GM23338 (cell line): ENCODE data around the gene PSMB11.

ENCODE experiments used
- CREB1 ChIP-seq: fragments of 250-450 bp; sonication (Bioruptor Pico); IDR thresholded peaks from 2 replicates; pipeline ENCODE4 v1.5.0; 2020; ENCODE audit warnings: low read depth, mild to moderate bottlenecking, moderate library complexity
- CTCF ChIP-seq, 2 experiments: fragments of 200-600 bp in 1 of 2; sonication (generic) in 1 of 2; conservative IDR thresholded peaks; 2 replicates each; pipeline versions ENCODE4 v1.5.1 to v1.6.1; 2016 to 2017; ENCODE audit warnings: antibody characterized with exemption in 2 of 2, low read depth in 2 of 2, mild to moderate bottlenecking in 2 of 2, moderate library complexity in 1 of 2
- EZH2 ChIP-seq: fragments of 200-600 bp; sonication (generic); IDR thresholded peaks from one replicate; pipeline ENCODE4 v1.8.0; 2017; ENCODE audit warnings: antibody characterized with exemption, mild to moderate bottlenecking, low read depth; ENCODE audit not compliant: unreplicated experiment
- EZH2phosphoT487 ChIP-seq: fragments of 200-600 bp; sonication (generic); IDR thresholded peaks from one replicate; pipeline ENCODE4 v1.8.1; 2018; ENCODE audit warnings: antibody characterized with exemption; ENCODE audit not compliant: unreplicated experiment
- JUNB ChIP-seq: IDR thresholded peaks from one replicate; pipeline ENCODE4 v1.6.1; 2016; ENCODE audit warnings: antibody characterized with exemption; ENCODE audit not compliant: unreplicated experiment
- POLR2AphosphoS5 ChIP-seq: IDR thresholded peaks from 2 replicates; pipeline ENCODE4 v1.6.1; 2016; ENCODE audit warnings: antibody characterized with exemption, low read depth
- TF ChIP-seq, protein P1 (sequence below): IDR thresholded peaks from one replicate; pipeline ENCODE4 v1.6.1; 2018; ENCODE audit warnings: antibody characterized with exemption; ENCODE audit not compliant: unreplicated experiment

DNA sequence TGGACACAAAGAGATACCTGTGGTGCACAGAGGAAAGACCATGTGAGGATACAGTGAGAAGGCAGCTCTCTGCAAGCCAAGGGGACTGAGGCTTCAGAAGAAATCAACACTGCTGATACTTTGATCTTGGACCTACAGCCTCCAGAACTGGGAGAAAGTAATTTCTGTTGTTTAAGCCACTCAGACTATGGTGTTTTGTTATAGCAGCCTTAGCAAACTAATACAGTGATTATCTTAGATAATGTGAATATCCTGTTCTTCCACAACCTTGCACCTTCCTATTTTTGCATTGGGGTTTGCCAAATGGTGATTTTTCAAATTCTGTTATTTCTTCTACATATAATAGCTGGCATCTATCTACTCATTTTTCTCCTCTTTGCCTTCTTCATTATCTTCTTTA lies 23.9 kb upstream of the PSMB11 start:
- TF ChIP-seq CTCF (conservative IDR thresholded peaks at IDR 0.05; ENCODE audit: low read depth in 2 of 2) (no peak), POLR2AphosphoS5 (no peak), EZH2phosphoT487 (no peak), JUNB (no peak), EZH2 (no peak), CREB1 (CRISPR knock-in tag) (no peak)
- TF ChIP-seq, protein P1, sequence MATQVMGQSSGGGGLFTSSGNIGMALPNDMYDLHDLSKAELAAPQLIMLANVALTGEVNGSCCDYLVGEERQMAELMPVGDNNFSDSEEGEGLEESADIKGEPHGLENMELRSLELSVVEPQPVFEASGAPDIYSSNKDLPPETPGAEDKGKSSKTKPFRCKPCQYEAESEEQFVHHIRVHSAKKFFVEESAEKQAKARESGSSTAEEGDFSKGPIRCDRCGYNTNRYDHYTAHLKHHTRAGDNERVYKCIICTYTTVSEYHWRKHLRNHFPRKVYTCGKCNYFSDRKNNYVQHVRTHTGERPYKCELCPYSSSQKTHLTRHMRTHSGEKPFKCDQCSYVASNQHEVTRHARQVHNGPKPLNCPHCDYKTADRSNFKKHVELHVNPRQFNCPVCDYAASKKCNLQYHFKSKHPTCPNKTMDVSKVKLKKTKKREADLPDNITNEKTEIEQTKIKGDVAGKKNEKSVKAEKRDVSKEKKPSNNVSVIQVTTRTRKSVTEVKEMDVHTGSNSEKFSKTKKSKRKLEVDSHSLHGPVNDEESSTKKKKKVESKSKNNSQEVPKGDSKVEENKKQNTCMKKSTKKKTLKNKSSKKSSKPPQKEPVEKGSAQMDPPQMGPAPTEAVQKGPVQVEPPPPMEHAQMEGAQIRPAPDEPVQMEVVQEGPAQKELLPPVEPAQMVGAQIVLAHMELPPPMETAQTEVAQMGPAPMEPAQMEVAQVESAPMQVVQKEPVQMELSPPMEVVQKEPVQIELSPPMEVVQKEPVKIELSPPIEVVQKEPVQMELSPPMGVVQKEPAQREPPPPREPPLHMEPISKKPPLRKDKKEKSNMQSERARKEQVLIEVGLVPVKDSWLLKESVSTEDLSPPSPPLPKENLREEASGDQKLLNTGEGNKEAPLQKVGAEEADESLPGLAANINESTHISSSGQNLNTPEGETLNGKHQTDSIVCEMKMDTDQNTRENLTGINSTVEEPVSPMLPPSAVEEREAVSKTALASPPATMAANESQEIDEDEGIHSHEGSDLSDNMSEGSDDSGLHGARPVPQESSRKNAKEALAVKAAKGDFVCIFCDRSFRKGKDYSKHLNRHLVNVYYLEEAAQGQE: no peak
